ENCODE results near the gene PTPN4. TPM values are rescaled to one million over a fixed set of nuclear protein-coding genes. Genes with fewer than 3 reads are reported as not detected.

Gene PTPN4
- total RNA-seq, 1 experiment from 2014 or later, result 60.7 TPM

GRCh38 chr2:119981896-119982295 is 222.2 kb downstream of the PTPN4 start:
- no TSS peak for BruUV-seq (replicated peaks)
- Histone ChIP-seq H3K36me3 (ENCODE audit: low read depth) (no peaks in the 10 kb centered on the region), H2AFZ (no peak overlapping the region), H3K4me2 (no peak overlapping the region), H3K9me2 (ENCODE audit: insufficient read depth) (no peaks in the 10 kb centered on the region), H3K27ac (no peak overlapping the region), H3K4me1 (replicated peaks; ENCODE audit: insufficient read depth) (no peaks in the 10 kb centered on the region), H3K27me3 (ENCODE audit: insufficient read depth, low read depth) (no peaks in the 10 kb centered on the region), H3K9me3 (ENCODE audit: insufficient read depth, low read depth) (no peaks in the 10 kb centered on the region), H3F3A (ENCODE audit: insufficient read depth, low read depth) (no peaks in the 10 kb centered on the region), H3K4me3 (no peak overlapping the region), H3K79me2 (ENCODE audit: low read depth) (no peaks in the 10 kb centered on the region), H4K20me1 (ENCODE audit: insufficient read depth) (no peaks in the 10 kb centered on the region)
- intact Hi-C loops (cut with micrococcal nuclease; ENCODE audit: unreplicated experiment), result no loop called here
- ChIA-PET CTCF (no interaction called here), POLR2A (ENCODE audit: unreplicated experiment) (no interaction called here)
- TF ChIP-seq EZH2 (IDR thresholded peaks at IDR 0.05; ENCODE audit: low read depth) (no peak), CTCF (conservative IDR thresholded peaks at IDR 0.05) (no peak)
- no peak for DNase-seq

DNA sequence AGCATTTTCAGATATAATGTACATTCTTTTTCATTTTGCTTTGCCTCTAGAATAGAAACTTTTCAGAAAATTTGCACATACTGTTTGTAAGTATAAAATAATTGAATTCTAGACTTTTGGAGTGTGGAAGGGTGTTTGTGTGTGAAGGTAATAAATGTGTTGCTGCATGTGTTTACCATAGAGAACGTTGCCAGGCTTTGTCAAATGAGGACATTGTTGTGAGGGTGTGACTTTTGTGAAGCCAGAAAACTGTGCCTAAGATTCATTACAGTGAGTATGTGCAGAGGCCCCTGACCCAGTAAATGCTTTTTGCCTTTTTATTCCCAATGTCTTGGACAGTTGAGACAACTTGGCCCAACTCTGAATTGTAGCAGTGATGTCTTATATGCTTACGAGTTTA is 222.8 kb downstream of the PTPN4 start:
- intact Hi-C loops (cut with micrococcal nuclease; ENCODE audit: unreplicated experiment), result no loop called here
- POLR2A ChIA-PET (ENCODE audit: unreplicated experiment), result no interaction called here
- no peak overlapping the region for H2AFZ ChIP-seq
- H3K79me2 ChIP-seq (ENCODE audit: low read depth), result no peaks in the 10 kb centered on the region
- H3K4me2 ChIP-seq, result no peak overlapping the region
- BruUV-seq (replicated peaks), result no TSS peak
- CTCF ChIA-PET, result no interaction called here
- H3K9me3 ChIP-seq (ENCODE audit: insufficient read depth, low read depth), result no peaks in the 10 kb centered on the region
- no peak for DNase-seq
- no peak overlapping the region for H3K27ac ChIP-seq
- no peaks in the 10 kb centered on the region for H3K4me1 ChIP-seq (replicated peaks; ENCODE audit: insufficient read depth)
- no peaks in the 10 kb centered on the region for H3K9me2 ChIP-seq (ENCODE audit: insufficient read depth)
- H3K36me3 ChIP-seq (ENCODE audit: low read depth), result no peaks in the 10 kb centered on the region
- H3K27me3 ChIP-seq (ENCODE audit: insufficient read depth, low read depth), result no peaks in the 10 kb centered on the region
- no peak overlapping the region for H3K4me3 ChIP-seq
- TF ChIP-seq CTCF (conservative IDR thresholded peaks at IDR 0.05) (no peak), EZH2 (IDR thresholded peaks at IDR 0.05; ENCODE audit: low read depth) (no peak)
- H3F3A ChIP-seq (ENCODE audit: insufficient read depth, low read depth), result no peaks in the 10 kb centered on the region
- H4K20me1 ChIP-seq (ENCODE audit: insufficient read depth), result no peaks in the 10 kb centered on the region

DNA sequence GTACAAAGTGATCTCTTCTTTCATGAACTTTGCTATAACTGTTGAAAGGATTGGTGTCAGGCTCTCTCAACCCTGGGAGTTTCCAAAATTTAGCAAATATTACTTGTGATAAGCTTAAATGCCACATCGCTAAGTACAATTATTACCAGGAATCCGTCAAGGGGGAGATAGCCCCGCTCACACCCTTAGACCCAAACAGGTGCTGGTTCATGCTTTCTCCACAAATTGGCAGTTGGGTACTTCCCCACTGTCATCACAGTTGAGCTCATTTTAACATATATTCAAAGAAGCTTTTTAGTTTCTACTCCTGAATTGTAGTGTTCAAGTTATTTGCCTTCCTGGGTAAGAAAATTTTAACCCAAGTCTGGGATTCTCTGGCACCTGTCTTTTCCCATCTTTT is 223.4 kb downstream of the PTPN4 start:
- Histone ChIP-seq H3K4me1 (replicated peaks; ENCODE audit: insufficient read depth) (no peaks in the 10 kb centered on the region), H4K20me1 (ENCODE audit: insufficient read depth) (no peaks in the 10 kb centered on the region), H3K9me3 (ENCODE audit: insufficient read depth, low read depth) (no peaks in the 10 kb centered on the region), H3K9me2 (ENCODE audit: insufficient read depth) (no peaks in the 10 kb centered on the region), H3K4me3 (no peak overlapping the region), H3F3A (ENCODE audit: insufficient read depth, low read depth) (no peaks in the 10 kb centered on the region), H3K79me2 (ENCODE audit: low read depth) (no peaks in the 10 kb centered on the region), H3K27ac (no peak overlapping the region), H3K36me3 (ENCODE audit: low read depth) (no peaks in the 10 kb centered on the region), H3K27me3 (ENCODE audit: insufficient read depth, low read depth) (no peaks in the 10 kb centered on the region), H2AFZ (no peak overlapping the region), H3K4me2 (no peak overlapping the region)
- intact Hi-C loops (cut with micrococcal nuclease; ENCODE audit: unreplicated experiment), result no loop called here
- no peak for TF ChIP-seq EZH2 (IDR thresholded peaks at IDR 0.05; ENCODE audit: low read depth)
- no peak for TF ChIP-seq CTCF (conservative IDR thresholded peaks at IDR 0.05)
- ChIA-PET CTCF (no interaction called here), POLR2A (ENCODE audit: unreplicated experiment) (no interaction called here)
- BruUV-seq (replicated peaks), result no TSS peak
- no peak for DNase-seq

All from PC-9 (cell line).